Cardiac septum (tissue), 1 donor: ENCODE results near the gene RINL. TPM values are rescaled to one million over a fixed set of nuclear protein-coding genes. Genes with fewer than 3 reads are reported as not detected.
"Not testable (repeated sequence)": the region's sequence is repeated elsewhere in the genome, so short reads cannot be mapped to it uniquely, and the experiment has no call there.

Experiments
- DNase-seq: peaks from one replicate; pipeline ENCODE4 v3.0.0-alpha.2; 2020; ENCODE audit warnings: low spot score
- intact Hi-C: fragments of 100-400 bp; cut with DNase I; formaldehyde crosslinking; loops from one replicate; pipeline ENCODE4 v1.14.0; 2022
- total RNA-seq: library from RNA; stranded (reverse); fragmentation: NEBNext Ultra II Directional; extraction: Animal tissue kit (Norgen Biotek cat#: 25700); gene quantifications from one replicate; pipeline ENCODE4 v1.2.1, GENCODE V29; 2021
- donor health status: DM: no; HTN: no; CAD: no.

The RINL gene
- total RNA-seq, 1 donor from 2014 or later: 2.0 TPM

DNA sequence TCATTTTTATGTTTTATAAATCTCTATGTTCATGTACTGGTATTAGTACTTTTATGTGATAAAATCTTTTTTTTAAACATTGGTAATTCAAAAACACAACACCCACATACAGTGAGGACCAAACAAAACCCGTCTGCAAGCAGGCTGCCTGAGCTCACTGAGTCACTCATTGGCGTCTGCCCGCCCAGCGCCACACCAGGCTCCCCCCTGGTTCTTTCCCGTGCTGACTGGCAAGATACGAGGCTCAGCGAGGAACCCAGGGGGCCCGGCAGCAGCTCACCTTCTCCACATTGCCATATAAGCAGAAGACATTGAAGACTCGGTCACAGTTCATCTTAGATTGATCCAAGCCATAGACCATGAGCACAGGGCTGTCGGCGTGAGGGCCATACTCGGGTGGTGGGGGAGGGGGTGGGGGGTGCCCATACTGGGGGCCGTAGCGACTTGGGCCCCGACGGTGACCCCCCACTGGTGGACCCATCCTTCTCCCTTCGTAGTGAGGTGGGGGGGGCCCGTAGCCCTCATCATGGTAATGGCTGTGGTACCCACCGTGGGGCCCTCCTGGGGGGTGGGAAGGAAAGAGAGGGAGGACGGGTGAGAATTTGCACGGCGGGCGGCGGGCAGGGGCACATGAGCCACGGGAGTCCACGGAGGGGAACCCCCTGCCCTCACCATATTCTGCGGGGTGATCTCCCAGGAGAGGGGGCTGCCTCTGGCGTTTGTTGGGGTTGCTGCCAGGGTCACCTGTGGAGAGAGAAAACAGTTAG, 38.1 kb downstream of the RINL start:
- no peak for DNase-seq

GRCh38 chr19:38838986-38839761, 38.9 kb downstream of the RINL start:
- no peak for DNase-seq
- intact Hi-C loops: loop anchor here (10.0 kb wide), 1 partner anchor 194 kb away; the partner anchor contains the start of gene ACTN4

More for the DNA sequence above, 38.1 kb downstream of the RINL start:
- intact Hi-C loops: loop anchor here (10.0 kb wide), 1 partner anchor 195 kb away; the partner anchor contains the start of gene ACTN4

DNA sequence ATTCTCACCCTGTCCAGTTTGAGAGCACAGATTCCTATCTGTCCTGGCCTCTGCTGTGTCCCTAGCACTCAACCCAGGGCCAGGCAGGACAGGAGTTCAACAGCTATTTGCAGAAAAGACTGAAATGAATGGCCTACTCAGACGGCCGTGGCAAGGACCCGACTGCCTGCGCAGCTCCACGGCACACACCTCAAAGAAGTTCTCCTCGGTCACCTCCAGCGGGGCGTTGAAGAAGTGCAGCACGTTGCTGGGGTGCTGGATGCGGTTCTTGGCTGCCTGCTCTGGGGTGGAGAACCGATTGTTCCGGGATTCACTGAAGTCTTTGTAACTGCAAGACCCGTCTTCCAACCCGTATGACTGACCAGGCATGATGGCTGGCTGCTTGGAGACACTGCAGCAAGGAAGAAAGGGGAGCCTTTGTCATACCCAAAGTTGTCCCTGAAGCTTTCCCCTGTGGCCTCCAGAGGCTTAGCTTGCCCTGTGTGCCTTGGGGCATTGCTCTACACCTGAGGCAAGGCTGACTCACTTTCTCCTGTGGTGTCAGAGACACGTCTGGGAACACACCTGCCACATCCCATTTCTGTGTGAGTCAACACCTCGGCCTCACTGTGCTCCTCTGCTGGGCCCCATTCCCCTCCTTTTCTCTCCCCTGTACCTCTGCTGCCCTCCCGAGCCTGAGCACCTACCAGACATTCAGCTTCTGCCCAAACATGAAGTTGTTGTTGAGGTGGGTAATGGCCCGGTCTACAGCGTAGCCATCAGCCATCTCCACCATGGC, 39.7 kb downstream of the RINL start:
- no peak for DNase-seq
- intact Hi-C loops: loop anchor here (10.0 kb wide), 1 partner anchor 194 kb away; the partner anchor contains the start of gene ACTN4

GRCh38 chr19:38837656-38838121, 40.4 kb downstream of the RINL start:
- DNase-seq: no peak

GRCh38 chr19:38836983-38837626, 41.0 kb downstream of the RINL start:
- DNase-seq: no peak
- intact Hi-C loops: loop anchor here (10.0 kb wide), 1 partner anchor 192 kb away; the partner anchor contains the start of gene ACTN4

More at GRCh38 chr19:38837656-38838121, 40.4 kb downstream of the RINL start:
- intact Hi-C loops: loop anchor here (10.0 kb wide), 1 partner anchor 193 kb away; the partner anchor contains the start of gene ACTN4

GRCh38 chr19:38836159-38836982, 41.7 kb downstream of the RINL start:
- no peak for DNase-seq
- intact Hi-C loops: loop anchor here (10.0 kb wide), 1 partner anchor 192 kb away; the partner anchor contains the start of gene ACTN4

DNA sequence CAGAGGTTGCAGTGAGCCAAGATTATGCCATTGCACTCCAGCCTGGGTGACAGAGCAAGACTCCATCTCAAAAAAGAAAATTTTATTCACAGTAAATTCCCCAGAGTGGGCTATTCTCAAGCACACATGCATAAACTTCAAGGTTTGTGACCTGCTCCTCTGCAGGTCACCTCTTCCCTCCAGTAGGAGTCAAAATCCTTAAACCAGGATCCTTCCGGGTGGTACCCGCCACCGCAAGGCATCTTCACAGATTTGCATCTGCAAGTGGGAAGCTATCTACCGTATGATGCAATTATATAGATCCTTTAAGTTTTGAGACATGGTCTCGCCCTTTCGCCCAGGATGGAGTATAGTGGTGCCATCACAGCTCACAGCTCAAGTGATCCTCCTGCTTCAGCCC, 43.5 kb downstream of the RINL start:
- intact Hi-C loops: loop anchor here (5.0 to 10.0 kb wide), 3 partner anchors 107 to 217 kb away; partner anchors contain the start of genes ACTN4, EIF3K and MAP4K1
- DNase-seq: no peak

DNA sequence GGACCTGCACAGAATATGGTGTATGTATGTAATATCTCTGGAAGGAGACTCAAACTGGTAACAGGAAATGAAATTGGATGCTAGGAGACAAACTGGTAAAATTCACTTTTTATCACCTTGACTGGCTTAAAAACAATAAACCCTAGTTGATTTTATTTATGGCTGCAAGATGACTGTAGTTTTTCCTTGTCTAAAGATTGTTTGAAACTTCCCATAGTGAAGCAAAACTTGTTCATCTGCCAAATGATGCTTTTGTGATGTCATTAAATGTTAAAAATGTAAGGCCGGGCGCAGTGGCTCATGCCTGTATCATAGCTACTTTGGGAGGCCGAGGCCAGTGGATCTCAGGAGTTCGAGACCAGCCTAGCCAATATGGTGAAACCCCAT, 44.0 kb downstream of the RINL start:
- intact Hi-C loops: loop anchor here (5.0 to 10.0 kb wide), 3 partner anchors 107 to 217 kb away; partner anchors contain the start of genes ACTN4, EIF3K and MAP4K1
- DNase-seq: no peak

- intact Hi-C loops: loop anchor here (5.0 to 10.0 kb wide), 3 partner anchors 106 to 216 kb away; partner anchors contain the start of genes ACTN4, EIF3K and MAP4K1
These were observed 45.0 kb downstream of the RINL start for GRCh38 chr19:38833092-38833425.

GRCh38 chr19:38831142-38831605, 46.9 kb downstream of the RINL start:
- peak; percentile 79 for DNase-seq
- intact Hi-C loops: loop anchor here (2.0 to 10.0 kb wide), 4 partner anchors 18 to 214 kb away; partner anchors contain the start of genes ACTN4, EIF3K, HNRNPL and MAP4K1

More at GRCh38 chr19:38833092-38833425, 45.0 kb downstream of the RINL start:
- DNase-seq: no peak

DNA sequence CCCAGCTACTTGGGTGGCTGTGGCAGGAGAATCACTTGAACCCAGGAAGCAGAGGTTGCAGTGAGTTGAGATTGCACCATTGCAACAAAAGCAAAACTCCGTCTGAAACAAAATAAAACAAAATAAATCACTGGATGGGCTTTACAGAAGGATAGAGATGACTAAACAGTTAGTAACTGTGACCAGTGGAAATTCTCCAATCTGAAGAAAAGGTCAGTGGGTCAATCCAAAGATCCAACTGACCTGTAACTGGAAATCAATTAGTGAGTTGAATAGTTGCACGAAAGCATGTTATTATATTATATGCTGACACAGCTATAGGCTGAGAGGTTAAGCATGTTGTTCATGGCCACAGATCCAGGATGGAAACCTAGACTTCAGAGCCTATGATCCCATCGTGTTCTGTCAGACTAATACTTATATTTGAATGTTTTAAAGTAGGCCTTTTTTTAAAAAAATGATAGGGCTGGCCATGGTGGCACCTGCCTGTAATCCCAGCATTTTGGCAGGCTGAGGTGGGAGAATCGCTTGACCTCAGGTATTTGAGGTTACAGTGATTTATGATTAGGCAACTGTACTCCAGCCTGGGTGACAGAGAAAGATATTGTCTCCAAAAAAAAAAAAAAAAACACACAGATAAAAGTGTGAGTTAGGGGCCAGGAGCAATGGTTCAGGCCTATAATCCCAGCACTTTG, 47.9 kb downstream of the RINL start:
- intact Hi-C loops: loop anchor here (2.0 to 10.0 kb wide), 4 partner anchors 19 to 213 kb away; partner anchors contain the start of genes ACTN4, EIF3K, HNRNPL and MAP4K1

DNA sequence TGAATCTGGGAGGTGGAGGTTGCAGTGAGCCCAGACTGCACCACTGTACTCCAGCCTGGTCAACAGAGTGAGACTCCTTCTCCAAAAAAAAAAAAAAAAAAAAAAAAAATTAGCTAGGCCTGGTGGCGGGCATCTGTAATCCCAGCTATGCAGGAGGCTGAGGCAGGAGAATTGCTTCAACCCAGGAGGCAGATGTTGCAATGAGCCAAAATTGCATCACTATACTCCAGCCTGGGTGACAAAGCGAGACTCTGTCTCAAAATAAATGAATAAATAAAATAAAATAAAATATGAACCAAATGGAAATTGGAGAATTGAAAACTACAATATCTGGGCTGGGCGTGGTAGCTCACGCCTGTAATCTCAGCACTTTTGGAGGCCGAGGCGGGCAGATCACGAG, 48.9 kb downstream of the RINL start:
- intact Hi-C loops: not testable (repeated sequence)

More for the DNA sequence above, 47.9 kb downstream of the RINL start:
- no peak for DNase-seq

DNA sequence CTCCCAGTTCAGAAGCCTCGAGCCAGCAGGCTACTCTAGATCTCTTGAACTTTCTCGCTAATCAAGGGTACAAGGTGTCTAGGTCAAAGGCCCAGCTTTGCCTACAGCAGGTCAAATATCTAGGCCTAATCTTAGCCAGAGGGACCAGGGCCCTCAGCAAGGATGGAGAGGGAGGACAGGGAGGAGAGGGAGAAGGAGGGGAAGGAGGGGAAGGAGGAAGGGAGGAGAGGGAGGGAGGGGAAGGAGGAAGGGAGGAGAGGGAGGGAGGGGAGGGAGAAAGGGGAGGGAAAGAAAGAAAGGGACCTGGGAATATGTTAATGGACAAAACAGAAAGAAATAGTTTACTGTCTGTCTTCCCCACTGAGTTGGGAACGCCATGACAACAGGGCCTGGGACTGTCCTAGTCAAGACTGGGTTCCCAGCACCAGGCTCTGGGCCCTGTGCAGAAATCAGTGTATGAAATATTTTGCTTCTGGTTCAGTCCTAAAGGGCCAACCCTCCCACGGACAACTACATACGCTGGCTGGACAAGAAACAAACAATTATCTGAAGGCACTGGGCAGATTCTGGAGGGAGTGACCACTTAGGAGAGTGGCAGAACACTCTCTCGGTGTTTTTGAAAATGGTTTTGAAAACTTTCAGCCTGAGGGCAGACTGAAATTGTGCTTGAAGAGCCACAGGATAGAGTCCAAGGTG, 51.1 kb downstream of the RINL start:
- intact Hi-C loops: no loop called here

More for the DNA sequence above, 48.9 kb downstream of the RINL start:
- not testable (repeated sequence) for DNase-seq

GRCh38 chr19:38825936-38826335, 52.1 kb downstream of the RINL start:
- DNase-seq, intact Hi-C loops: not testable (repeated sequence)

More for the DNA sequence above, 51.1 kb downstream of the RINL start:
- no peak for DNase-seq

DNA sequence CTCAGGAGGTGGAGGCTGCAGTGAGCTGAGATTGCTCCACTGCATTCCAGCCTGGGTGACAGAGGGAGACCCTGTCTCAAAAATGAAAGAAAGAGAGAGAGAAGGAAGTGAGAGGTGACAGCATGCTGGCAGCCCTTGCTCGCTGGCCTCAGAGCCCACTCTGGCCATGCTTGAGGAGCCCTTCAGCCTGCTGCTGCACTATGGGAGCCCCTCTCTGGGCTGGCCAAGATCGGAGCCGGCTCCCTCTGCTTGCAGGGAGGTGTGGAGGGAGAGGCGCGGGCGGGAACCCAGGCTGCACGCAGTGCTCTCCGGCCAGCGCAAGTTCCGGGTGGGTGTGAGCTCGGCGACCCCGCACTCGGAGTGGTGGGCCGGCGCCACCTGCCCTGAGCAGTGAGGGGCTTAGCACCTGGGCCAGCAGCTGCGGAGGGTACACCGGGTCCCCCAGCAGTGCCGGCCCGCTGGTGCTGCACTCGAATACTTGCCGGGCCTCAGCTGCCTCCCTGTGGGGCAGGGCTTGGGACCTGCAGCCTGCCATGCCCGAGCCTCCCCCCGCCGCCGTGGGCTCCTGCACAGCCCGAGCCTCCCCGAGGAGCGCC, 56.7 kb downstream of the RINL start:
- intact Hi-C loops, DNase-seq: not testable (repeated sequence)
